Measurements from ENCODE around the gene TMEM147. TPM values are rescaled to one million over a fixed set of nuclear protein-coding genes. Genes with fewer than 3 reads are reported as not detected.

The TMEM147 gene
- total and polyA plus RNA-seq, 10 of the 15 experiments (the other 5 are each of a cell fraction or from before 2014, with no cell fraction given) = 53.4 to 145 (median 79.3) TPM

DNA sequence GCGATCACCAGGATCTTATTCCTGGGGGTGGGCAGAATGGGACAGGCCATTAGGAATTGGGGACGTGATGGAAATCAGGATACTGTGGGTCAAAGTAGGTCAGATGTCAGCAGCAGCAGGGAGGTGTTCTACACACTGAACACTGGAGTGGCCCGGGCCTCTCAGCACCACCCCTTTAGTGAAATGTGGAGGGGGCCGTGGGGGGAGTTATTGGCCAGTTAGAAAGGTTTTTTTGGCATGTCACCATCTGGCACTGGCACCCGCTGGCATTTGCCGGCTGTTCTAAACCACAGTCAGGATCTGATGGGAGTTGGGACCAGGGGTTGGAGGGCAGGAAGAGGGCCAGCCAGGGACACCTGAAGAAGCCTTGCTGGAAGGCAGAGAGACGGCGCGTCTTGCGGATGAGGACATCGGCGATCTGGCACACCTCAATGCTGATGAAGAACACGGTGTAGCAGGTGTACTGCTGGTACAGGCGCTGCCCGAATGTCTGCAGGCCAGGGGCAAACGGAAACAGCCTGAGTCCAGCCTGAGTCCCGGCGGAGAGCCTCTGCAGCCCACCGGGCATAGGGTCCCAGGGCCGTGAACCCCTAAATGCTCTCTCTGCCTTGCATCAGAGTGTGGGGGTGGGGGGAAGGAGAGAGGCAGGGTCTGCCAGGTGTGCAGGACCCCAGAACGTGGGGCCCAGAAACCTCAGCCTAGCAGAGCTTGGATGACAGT, 5.8 kb downstream of the TMEM147 start (continued):
- TF ChIP-seq, protein P1, sequence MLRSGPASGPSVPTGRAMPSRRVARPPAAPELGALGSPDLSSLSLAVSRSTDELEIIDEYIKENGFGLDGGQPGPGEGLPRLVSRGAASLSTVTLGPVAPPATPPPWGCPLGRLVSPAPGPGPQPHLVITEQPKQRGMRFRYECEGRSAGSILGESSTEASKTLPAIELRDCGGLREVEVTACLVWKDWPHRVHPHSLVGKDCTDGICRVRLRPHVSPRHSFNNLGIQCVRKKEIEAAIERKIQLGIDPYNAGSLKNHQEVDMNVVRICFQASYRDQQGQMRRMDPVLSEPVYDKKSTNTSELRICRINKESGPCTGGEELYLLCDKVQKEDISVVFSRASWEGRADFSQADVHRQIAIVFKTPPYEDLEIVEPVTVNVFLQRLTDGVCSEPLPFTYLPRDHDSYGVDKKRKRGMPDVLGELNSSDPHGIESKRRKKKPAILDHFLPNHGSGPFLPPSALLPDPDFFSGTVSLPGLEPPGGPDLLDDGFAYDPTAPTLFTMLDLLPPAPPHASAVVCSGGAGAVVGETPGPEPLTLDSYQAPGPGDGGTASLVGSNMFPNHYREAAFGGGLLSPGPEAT (IDR thresholded peaks at IDR 0.05; ENCODE audit: low read depth) = no peak

DNA sequence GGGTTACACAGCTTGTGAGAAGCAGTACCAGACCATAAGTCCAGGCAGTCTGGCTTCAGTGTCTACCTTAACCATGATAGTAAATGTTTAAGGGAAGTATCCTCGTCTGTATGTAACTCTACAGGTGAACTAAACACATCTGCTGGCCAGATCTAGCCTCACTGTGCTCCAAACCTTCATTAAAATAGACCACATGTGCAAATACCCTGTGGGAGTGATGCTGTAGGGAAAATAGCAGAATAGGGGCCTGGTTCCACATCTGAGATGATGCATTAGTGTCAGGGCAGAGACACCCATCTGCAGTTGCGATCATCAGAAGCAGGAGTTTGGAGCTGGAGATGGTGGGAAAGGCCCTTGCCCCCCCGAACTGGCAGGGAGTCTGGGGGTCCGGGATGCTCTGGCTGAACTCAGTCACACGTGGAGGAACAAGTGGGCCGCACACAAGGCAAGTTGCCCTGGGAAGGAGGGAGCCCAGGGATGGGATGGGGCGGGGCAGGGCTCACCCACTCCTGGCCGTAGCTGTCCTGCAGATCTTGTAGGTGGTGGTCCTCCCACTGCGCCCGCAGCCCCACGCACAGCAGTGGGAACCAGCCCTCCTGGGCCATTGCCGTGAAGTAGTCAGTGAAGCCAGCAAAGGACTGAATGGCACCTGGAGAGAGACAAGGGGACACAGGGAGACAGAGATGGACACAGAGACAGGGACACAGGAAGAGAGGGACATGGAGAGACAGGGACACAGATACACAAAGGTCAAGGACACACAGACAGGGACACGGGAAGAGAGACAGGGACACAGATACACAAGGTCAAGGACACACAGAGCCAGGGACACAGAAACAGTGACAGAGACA, 7.3 kb downstream of the TMEM147 start:
- Histone ChIP-seq H3K9ac (ENCODE audit: control insufficient read depth, insufficient read depth, low read length) (no peak overlapping the region), H3K27ac (ENCODE audit: control insufficient read depth, insufficient read depth) (no peak overlapping the region), H3K9me3 (replicated peaks; ENCODE audit: control insufficient read depth, insufficient read depth, low read length) (no peaks in the 10 kb centered on the region), H3K27me3 (replicated peaks in 1 of 2; ENCODE audit: control insufficient read depth in 2 of 2, insufficient read depth in 2 of 2, low read length in 1 of 2) (no peaks in the 10 kb centered on the region; a peak in 1 of 4 replicates), H3K4me3 (no peak overlapping the region), H3K4me2 (ENCODE audit: control insufficient read depth, insufficient read depth) (no peak overlapping the region), H3K4me1 (ENCODE audit: control insufficient read depth, insufficient read depth, low read length) (no peaks in the 10 kb centered on the region), H3K36me3 (ENCODE audit: control insufficient read depth in 2 of 2, insufficient read depth in 2 of 2, low read length in 1 of 2) (no peaks in the 10 kb centered on the region; a peak in 1 of 4 replicates), H3K79me2 (ENCODE audit: control insufficient read depth, insufficient read depth, low read length) (no peaks in the 10 kb centered on the region), H2AFZ (ENCODE audit: control insufficient read depth, low read depth, low read length) (no peak overlapping the region), H4K20me1 (ENCODE audit: control insufficient read depth, insufficient read depth) (no peaks in the 10 kb centered on the region)
- ChIA-PET RAD21 (ENCODE audit: unreplicated experiment) (no interaction called here), CTCF (interaction anchor here (0.8 to 1.4 kb wide), 2 partner anchors 42 to 140 kb away, joined by 3 to 6 read pairs; no protein-coding TSS in a partner anchor), SMC1A (ENCODE audit: uncharacterized antibody, unreplicated experiment) (no interaction called here), POLR2A (no interaction called here)
- WGBS (ENCODE audit: insufficient coverage, insufficient replicate concordance, low lambda C conversion rate, missing lambda C conversion rate) = 58% methylated on average over 11 of the region's 13 CpGs
- no TSS peak for BruUV-seq (replicated peaks)
- intact Hi-C loops (cut with micrococcal nuclease; ENCODE audit: unreplicated experiment) = no loop called here
- no peak for FAIRE-seq
- in situ Hi-C loops (cut with MboI) = no loop called here
- ATAC-seq = no peak
- no peak for DNase-seq (ENCODE audit: low read depth, low spot score)
- TF ChIP-seq, protein P2, sequence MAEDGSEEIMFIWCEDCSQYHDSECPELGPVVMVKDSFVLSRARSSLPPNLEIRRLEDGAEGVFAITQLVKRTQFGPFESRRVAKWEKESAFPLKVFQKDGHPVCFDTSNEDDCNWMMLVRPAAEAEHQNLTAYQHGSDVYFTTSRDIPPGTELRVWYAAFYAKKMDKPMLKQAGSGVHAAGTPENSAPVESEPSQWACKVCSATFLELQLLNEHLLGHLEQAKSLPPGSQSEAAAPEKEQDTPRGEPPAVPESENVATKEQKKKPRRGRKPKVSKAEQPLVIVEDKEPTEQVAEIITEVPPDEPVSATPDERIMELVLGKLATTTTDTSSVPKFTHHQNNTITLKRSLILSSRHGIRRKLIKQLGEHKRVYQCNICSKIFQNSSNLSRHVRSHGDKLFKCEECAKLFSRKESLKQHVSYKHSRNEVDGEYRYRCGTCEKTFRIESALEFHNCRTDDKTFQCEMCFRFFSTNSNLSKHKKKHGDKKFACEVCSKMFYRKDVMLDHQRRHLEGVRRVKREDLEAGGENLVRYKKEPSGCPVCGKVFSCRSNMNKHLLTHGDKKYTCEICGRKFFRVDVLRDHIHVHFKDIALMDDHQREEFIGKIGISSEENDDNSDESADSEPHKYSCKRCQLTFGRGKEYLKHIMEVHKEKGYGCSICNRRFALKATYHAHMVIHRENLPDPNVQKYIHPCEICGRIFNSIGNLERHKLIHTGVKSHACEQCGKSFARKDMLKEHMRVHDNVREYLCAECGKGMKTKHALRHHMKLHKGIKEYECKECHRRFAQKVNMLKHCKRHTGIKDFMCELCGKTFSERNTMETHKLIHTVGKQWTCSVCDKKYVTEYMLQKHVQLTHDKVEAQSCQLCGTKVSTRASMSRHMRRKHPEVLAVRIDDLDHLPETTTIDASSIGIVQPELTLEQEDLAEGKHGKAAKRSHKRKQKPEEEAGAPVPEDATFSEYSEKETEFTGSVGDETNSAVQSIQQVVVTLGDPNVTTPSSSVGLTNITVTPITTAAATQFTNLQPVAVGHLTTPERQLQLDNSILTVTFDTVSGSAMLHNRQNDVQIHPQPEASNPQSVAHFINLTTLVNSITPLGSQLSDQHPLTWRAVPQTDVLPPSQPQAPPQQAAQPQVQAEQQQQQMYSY (CRISPR knock-in tag; IDR thresholded peaks at IDR 0.05) = no peak
- TF ChIP-seq, protein P3, sequence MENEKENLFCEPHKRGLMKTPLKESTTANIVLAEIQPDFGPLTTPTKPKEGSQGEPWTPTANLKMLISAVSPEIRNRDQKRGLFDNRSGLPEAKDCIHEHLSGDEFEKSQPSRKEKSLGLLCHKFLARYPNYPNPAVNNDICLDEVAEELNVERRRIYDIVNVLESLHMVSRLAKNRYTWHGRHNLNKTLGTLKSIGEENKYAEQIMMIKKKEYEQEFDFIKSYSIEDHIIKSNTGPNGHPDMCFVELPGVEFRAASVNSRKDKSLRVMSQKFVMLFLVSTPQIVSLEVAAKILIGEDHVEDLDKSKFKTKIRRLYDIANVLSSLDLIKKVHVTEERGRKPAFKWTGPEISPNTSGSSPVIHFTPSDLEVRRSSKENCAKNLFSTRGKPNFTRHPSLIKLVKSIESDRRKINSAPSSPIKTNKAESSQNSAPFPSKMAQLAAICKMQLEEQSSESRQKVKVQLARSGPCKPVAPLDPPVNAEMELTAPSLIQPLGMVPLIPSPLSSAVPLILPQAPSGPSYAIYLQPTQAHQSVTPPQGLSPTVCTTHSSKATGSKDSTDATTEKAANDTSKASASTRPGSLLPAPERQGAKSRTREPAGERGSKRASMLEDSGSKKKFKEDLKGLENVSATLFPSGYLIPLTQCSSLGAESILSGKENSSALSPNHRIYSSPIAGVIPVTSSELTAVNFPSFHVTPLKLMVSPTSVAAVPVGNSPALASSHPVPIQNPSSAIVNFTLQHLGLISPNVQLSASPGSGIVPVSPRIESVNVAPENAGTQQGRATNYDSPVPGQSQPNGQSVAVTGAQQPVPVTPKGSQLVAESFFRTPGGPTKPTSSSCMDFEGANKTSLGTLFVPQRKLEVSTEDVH (IDR thresholded peaks at IDR 0.05; ENCODE audit: low read depth, partially characterized antibody) = no peak
- TF ChIP-seq SRF (IDR thresholded peaks at IDR 0.05; ENCODE audit: low read depth in 2 of 2, low read length in 2 of 2) (no peak), JUND (IDR thresholded peaks at IDR 0.05; ENCODE audit: low read depth, low read length) (no peak), PAX5 (IDR thresholded peaks at IDR 0.05; ENCODE audit: borderline replicate concordance, low read depth, low read length) (no peak), PML (IDR thresholded peaks at IDR 0.05; ENCODE audit: low read length) (no peak), HDAC2 (IDR thresholded peaks at IDR 0.05) (no peak), BMI1 (IDR thresholded peaks at IDR 0.05; ENCODE audit: borderline replicate concordance) (no peak), ETV6 (conservative IDR thresholded peaks at IDR 0.05 in 1 of 2, IDR thresholded peaks at IDR 0.05 in 1 of 2; ENCODE audit: borderline replicate concordance in 1 of 2, low read depth in 1 of 2) (no peak), CHD2 (IDR thresholded peaks at IDR 0.05; ENCODE audit: borderline replicate concordance, low read depth, low read length) (no peak)

Data from GM12878 (cell line).